Stimulated activated CD8-positive, alpha-beta memory T cell treated with anti-CD3 and anti-CD28 coated beads, Interleukin-15, amount 100 ng/mL, for 1 hour (primary cell): Measurements from ENCODE around the gene BLOC1S5.

Source experiments
- DNase-seq: peaks from one replicate; pipeline ENCODE4 v3.0.0-alpha.2; 2020; ENCODE audit warnings: low read depth

BLOC1S5 gene, protein sequence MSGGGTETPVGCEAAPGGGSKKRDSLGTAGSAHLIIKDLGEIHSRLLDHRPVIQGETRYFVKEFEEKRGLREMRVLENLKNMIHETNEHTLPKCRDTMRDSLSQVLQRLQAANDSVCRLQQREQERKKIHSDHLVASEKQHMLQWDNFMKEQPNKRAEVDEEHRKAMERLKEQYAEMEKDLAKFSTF

DNA sequence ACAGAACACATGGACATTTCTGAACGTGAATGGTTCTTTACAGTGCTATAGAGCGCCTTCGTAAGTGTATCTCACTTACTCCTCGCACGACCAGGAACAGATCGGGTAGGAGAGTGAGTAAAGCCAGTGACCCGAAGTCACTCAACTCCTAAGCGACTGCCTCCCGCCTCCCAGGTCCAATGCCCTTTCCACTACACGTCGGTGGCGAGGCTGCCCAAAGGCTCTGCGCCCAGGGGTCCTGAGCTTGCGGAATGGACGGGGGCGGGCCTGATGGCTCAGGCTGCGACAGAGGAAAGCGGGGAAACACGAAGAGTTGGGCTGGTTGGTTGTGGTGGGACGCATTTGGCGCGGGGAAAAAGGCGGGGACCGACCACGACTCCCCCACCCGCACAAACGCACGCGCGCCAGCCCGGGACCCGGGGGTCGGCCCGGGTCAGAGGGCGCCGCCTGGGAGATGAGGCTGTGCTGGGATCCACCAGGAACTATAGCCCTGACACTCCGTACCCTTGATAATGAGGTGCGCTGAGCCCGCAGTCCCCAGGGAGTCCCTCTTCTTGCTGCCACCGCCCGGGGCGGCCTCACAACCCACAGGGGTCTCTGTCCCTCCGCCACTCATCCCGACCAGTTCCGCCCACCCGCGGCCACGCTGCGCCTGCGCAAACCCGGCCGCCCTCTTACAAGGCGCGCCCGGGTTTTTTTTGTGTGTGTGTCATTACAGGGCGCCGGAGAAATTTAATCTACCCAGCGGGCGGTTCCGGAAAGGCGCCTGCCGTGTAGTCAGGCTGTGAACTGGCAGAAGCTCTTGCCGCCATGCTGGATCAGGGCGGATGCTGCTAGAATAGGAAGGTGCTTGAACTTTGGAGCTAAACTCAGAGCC is at the start of gene BLOC1S5:
BLOC1S5 (minus strand) TSS at position 629 of the 877 bp plus-strand sequence; CDS start at position 616, 13 bp downstream.
- DNase-seq, result peak; percentile 93

DNA sequence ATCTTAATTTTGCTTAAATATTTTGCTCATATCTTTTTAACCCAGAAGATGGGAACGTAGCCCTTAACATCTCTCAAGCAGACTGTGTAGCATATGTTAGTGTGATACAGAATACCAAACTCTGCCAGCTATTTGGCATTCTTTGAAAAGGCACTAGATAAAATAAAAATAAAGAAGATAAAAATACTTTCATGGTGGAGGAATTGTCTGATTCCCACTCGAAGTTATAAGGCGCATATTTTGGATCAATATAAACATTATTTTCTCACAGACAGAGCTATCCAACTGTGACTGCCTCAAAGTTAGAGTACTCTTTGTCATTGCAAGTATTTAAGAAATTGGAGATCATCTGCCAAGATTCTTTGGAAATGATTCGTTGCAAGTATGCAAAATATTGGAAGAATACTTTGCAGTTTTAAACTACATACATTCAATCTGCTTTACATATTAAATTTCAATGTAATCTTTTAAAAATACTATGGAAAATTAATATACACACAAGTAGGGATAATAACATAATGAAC is 49.0 kb upstream of the BLOC1S5 start:
- no peak for DNase-seq

DNA sequence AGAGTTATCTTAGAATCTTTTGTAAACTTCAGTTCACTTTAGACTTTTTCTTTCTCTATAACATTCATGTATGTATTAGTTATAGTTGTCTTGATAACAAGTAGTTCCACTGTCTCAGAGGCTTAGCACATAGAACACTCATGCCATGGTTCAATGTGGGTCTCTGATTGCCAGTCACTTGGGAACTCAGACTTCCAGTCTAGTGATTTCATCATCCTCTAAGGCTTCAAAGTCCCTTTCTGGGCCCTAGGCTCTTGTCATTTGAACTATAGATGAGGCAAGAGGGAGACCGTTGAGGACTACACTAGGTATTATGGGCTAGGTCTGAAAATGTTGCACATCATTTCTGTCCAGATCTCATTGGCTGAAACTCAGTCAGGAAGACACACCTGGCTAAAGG is 46.5 kb upstream of the BLOC1S5 start:
- no peak for DNase-seq

GRCh38 chr6:8110117-8110721 is 46.0 kb upstream of the BLOC1S5 start:
- no peak for DNase-seq

GRCh38 chr6:8108759-8109539 is 44.8 kb upstream of the BLOC1S5 start:
- DNase-seq, result no peak

DNA sequence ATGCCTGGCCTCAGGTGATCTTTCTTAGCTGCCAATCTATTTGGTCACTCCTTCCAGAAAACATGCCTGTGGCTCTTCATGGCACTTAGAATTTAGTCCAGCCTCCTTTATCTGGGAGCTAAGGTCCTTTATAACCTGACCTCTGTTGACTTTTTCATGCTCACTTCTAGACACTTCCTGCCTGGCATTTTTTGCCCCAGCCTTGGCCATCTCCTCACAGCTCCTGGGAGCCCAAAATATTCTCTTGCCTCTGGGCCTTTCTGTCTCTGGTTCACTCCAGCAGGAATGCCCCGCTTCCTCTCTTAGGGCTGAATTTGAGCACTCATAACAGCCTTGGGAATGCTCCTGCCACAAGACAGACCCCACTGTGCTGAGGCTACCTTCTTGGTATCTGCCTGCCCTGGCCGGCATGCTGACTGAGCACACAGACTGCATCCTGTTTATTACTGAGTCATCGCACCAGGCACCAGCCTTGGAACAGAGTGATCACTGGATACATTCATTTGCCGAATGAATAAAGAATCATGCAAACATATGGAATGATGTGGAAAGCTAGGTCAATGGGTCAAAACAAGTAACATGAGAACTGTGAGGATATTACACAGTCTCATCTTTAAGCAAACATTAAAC is 44.0 kb upstream of the BLOC1S5 start:
- no peak for DNase-seq

GRCh38 chr6:8105791-8106190 is 41.6 kb upstream of the BLOC1S5 start:
- DNase-seq, result no peak

- no peak for DNase-seq
These were observed 39.5 kb upstream of the BLOC1S5 start for GRCh38 chr6:8103726-8104125.

DNA sequence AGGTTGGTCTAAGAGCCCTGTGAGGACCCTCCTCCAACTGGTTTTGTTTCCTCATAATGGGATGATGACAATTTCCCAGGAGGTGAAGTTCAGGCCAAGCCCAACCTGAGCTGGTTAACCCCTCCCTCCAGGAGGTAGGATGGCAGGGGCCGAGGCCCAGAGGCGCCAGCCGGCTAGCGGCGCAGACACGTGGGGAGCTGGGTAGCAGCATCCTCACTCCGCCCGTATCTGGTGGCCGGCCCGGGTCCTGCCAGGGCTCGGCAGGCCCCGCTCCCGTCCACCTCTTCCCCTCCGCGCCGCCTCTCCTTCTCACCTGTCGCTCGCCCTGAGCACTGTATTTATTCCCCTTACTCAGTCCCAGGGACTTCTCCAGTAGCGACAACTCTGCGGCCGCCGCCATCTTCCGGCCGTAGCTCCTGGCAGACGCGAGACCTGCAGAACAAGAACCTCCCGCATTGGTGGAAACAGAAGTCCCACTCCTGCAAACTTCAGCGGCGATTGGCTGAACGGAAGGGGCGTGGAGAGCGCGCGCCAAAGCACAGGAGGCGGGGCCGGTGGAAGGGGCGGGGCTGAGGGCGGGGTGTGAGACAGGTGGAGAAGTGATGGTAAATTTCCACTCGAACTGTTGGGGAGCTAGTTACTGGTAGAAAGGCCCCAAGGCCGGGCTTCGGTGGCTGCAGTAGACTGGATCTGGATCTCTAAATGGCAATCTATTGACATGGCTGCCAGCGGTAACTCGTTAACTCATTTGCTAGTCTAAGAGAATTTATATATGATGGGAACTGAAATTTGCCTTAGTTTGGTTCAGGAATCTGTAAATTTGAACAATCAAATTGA is 38.2 kb upstream of the BLOC1S5 start, which contains the start of gene EEF1E1:
EEF1E1 (minus strand) TSS at position 427 of the 837 bp plus-strand sequence; CDS start at position 400, 27 bp downstream.
- peak; percentile 99 for DNase-seq

DNA sequence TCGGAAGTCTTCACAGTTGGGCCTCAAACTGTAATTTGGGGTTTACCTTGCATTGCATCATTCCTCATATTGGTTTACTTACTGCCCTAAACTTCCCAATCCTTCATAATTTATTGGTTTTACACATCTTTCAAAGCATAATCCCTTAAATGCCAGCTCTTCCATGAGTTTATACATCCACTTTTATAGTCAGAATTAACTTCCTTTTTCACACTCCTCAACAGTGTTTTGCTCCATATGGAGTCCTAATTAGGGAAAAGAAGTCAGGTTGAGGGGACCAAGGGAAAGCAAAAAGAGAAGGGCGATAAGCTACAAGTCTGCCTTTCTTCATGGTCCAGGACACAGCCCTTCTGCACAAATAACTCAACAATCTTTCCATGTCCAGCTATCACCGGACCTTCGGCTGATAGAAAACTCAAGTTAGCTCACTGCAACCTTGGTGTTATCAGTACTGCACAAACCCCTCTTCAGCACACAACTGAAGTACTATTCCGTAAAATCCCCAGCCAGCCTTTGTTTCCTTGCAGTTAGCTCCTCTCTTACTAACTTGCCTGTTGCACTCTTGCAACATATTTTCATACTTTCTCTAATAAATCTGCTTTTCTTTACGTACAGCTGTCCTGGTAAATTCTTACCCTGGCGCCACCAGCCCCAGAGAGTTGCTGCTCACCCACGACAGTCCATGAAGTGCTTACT is 36.1 kb upstream of the BLOC1S5 start:
- no peak for DNase-seq

- no peak for DNase-seq
These were observed 26.5 kb upstream of the BLOC1S5 start for GRCh38 chr6:8090650-8091049.

GRCh38 chr6:8088886-8089285 is 24.7 kb upstream of the BLOC1S5 start:
- no peak for DNase-seq

- no peak for DNase-seq
These were observed 23.9 kb upstream of the BLOC1S5 start for GRCh38 chr6:8087870-8088754.

DNA sequence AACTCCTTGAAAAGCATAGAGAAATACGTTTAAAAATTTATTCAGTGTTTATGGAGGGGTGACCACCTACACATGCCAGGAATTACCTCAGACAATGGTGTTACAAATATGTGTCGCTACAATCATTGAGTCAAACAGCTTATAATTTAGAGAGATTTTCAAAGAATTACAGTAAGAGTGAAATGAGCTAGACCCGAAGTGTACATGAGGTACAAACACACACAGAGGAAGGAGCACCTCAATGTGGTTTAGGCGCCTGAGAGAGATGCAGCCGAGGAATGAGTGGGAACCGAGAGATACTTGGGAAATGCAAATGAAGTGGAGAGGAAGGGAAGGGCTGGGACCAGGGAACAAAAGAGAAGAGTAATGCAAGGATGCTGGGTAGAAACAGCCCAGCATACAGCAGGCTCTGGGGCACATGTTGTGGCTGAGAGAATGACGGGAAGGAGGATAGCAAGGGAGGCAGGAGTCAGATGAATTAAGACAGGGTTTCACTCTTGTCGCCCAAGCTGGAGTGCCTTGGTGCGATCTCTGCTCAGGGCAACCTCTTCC is 22.6 kb upstream of the BLOC1S5 start:
- no peak for DNase-seq

DNA sequence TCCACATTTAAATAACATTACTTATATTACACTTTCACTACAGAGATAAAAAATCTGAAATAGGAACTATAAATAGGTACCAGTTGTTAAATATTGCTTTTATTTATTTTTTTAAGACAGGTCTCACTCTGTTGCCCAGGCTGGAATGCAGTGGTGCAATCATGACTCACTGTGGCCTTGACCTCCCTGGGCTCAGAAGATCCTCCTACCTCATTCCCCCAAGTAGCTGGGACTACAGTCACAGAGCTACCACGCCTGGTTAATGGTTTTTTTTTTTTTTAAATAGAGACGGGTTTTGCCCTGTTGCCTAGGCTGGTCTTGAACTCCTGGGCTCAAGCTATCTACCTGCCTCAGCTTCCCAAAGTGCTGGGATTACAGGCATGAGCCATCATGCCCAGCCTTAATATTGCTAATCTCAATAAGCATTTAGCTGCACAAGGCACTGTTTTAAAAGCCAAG is 20.9 kb upstream of the BLOC1S5 start:
- no peak for DNase-seq

- DNase-seq, result no peak
These were observed 20.4 kb upstream of the BLOC1S5 start for GRCh38 chr6:8084586-8084985.

DNA sequence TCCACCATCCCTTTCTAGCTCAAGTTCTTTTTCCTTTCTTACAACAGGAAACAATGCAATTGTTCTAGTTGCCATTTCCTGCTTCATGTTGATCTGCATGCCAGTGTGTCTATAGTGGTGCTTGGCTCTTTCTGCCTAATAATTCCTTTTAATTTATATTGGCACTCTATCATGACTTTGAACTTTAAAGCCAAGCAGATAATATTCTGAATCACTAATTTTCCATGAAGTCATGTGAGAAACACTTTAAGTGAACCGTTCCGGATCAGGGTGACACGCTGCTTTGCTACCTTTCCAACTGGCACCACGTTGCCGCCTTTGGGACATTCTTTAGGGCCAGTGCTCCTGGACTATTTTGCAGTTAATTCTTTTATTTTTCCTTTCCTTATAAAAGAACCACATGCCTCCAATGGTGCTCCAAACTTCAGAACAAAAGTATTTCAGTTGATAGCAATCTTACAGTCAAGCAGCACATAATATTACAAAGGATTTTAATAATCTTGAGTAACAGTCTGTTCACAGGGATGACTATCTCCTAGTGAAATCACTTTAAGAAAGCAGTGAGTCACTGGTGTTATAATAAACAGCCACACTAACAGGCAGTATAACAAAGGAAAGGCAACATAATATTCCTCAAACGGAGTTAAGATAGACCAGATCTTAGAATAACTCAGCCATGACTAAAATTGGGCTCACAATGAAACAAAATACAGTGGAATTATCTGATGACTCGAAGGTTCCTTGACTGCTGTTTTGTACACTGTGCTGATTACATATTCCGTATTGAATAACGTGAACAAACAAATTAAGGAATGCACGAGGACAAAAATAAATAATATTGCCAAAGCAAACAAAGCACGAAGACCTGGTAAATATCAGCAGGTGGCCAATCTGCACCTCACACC is 19.0 kb upstream of the BLOC1S5 start:
- DNase-seq, result no peak
